Neutrophil (primary cell): ENCODE results near the gene RPRD2.

ENCODE experiments used
- H3K27ac ChIP-seq: fragments of 200-600 bp; sonication (generic); 2 replicates; pipeline ENCODE4 v1.5.1; 2016; ENCODE audit warnings: mild to moderate bottlenecking, moderate library complexity
- H3K27me3 ChIP-seq: fragments of 200-600 bp; sonication (generic); 2 replicates; pipeline ENCODE4 v1.6.0; 2016; ENCODE audit warnings: mild to moderate bottlenecking
- H3K36me3 ChIP-seq: fragments of 200-600 bp; sonication (generic); 2 replicates; pipeline ENCODE4 v1.5.1; 2017
- H3K4me1 ChIP-seq, 2 experiments: fragments of 200-600 bp in 1 of 2; sonication (generic) in 1 of 2; 1 replicate in 1 of 2; 2 replicates in 1 of 2; pipeline versions ENCODE4 v1.5.1 to v1.6.1; 2013 to 2016; ENCODE audit warnings: low read depth in 1 of 2, low read length in 1 of 2, mild to moderate bottlenecking in 1 of 2, moderate library complexity in 1 of 2; ENCODE audit not compliant: control insufficient read depth in 1 of 2, insufficient read depth in 1 of 2
- H3K4me3 ChIP-seq, 2 experiments: fragments of 200-600 bp in 1 of 2; sonication (generic) in 1 of 2; 1 replicate in 1 of 2; 2 replicates in 1 of 2; pipeline ENCODE4 v1.5.1; 2013 to 2016; ENCODE audit warnings: low read depth in 1 of 2, low read length in 1 of 2, mild to moderate bottlenecking in 1 of 2, moderate library complexity in 1 of 2
- H3K9me3 ChIP-seq: fragments of 200-600 bp; sonication (generic); 2 replicates; pipeline ENCODE4 v1.5.1; 2016
- CTCF ChIP-seq: fragments of 200-600 bp; sonication (generic); IDR thresholded peaks from 2 replicates; pipeline ENCODE4 v1.5.1; 2016; ENCODE audit warnings: antibody characterized with exemption

RPRD2 gene

GRCh38 chr1:150366416-150367296, 2.7 kb downstream of the RPRD2 start:
- H3K27ac ChIP-seq = peak overlapping the region; percentile 94
- no peak for TF ChIP-seq CTCF
- H3K27me3 ChIP-seq = no peaks in the 10 kb centered on the region
- peaks cover 28 to 30% of the 10 kb centered on the region in 2 experiments for H3K4me1 ChIP-seq
- no peak overlapping the region for H3K4me3 ChIP-seq
- no peaks in the 10 kb centered on the region for H3K36me3 ChIP-seq
- H3K9me3 ChIP-seq = no peaks in the 10 kb centered on the region

- no peaks in the 10 kb centered on the region for H3K27me3 ChIP-seq
- H3K27ac ChIP-seq = no peak overlapping the region
- H3K4me3 ChIP-seq = no peak overlapping the region
- H3K9me3 ChIP-seq = no peaks in the 10 kb centered on the region
- peaks cover 6 to 9% of the 10 kb centered on the region in 2 experiments for H3K4me1 ChIP-seq
- no peak for TF ChIP-seq CTCF
- no peaks in the 10 kb centered on the region for H3K36me3 ChIP-seq
Observed at GRCh38 chr1:150371110-150371509, 7.2 kb downstream of the RPRD2 start.

- no peak overlapping the region for H3K27ac ChIP-seq
- no peaks in the 10 kb centered on the region for H3K9me3 ChIP-seq
- H3K36me3 ChIP-seq = no peaks in the 10 kb centered on the region
- no peaks in the 10 kb centered on the region for H3K27me3 ChIP-seq
- H3K4me3 ChIP-seq = no peak overlapping the region
- TF ChIP-seq CTCF = no peak
- H3K4me1 ChIP-seq = no peaks in the 10 kb centered on the region
Observed at GRCh38 chr1:150372580-150372979, 8.6 kb downstream of the RPRD2 start.

- no peak overlapping the region for H3K4me3 ChIP-seq
- H3K4me1 ChIP-seq = no peaks in the 10 kb centered on the region
- no peak overlapping the region for H3K27ac ChIP-seq
- no peaks in the 10 kb centered on the region for H3K27me3 ChIP-seq
- H3K36me3 ChIP-seq = no peaks in the 10 kb centered on the region
- H3K9me3 ChIP-seq = no peaks in the 10 kb centered on the region
- TF ChIP-seq CTCF = no peak
Observed at GRCh38 chr1:150376110-150376509, 12.2 kb downstream of the RPRD2 start.

GRCh38 chr1:150383631-150384324, 19.8 kb downstream of the RPRD2 start:
- no peak overlapping the region for H3K4me3 ChIP-seq
- TF ChIP-seq CTCF = no peak

More at GRCh38 chr1:150383631-150384324, 19.8 kb downstream of the RPRD2 start:
- Histone ChIP-seq H3K27ac (no peak overlapping the region), H3K9me3 (no peaks in the 10 kb centered on the region), H3K4me1 (peaks cover 5 to 6% of the 10 kb centered on the region in 2 experiments), H3K36me3 (no peaks in the 10 kb centered on the region), H3K27me3 (no peaks in the 10 kb centered on the region)
